GM18519 (cell line): ENCODE results near the gene GPC6.

Experiments
- ATAC-seq: cut with Tn5 transposase; IDR thresholded peaks from one replicate; pipeline ENCODE4 v1.9.1; 2021; ENCODE audit warnings: mild to moderate bottlenecking, moderate library complexity; ENCODE audit not compliant: unreplicated experiment, low FRiP score

Gene GPC6

DNA sequence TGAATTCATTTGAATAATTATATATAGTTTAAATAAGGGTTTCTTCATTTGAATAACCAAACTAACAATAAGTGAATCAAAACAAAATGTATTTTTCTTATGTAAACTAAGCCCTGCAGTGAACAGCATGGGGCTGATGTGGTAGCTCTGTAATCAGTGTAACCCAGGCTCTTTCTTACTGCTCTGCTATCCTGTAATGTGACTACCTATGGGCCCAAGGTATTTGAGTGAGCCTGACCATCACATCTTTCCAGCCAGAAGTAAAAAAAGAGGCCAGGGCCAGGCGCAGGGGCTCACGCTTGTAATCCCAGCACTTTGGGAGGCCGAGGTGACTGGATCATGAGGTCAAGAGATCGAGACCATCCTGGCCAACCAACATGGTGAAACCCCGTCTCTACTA is 758.3 kb downstream of the GPC6 start:
- no peak for ATAC-seq

DNA sequence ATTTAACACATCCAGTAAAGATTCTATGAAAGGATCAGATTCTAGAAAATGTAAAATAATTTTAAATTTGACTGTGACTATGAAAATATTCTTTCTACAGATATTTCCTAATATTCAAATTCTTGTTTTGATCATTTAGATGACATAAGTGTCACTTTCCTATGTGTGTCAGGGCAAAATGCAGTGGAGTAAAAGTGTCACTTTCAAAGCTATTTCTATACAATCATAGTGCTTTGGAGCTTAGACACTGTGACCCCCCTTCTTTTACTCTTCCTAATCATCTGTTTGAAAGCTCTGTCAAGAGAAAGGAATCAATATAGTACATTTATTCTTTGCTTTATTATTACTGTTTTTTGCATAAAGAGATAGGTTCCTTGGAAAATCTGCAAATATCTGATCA is 760.9 kb downstream of the GPC6 start:
- no peak for ATAC-seq

DNA sequence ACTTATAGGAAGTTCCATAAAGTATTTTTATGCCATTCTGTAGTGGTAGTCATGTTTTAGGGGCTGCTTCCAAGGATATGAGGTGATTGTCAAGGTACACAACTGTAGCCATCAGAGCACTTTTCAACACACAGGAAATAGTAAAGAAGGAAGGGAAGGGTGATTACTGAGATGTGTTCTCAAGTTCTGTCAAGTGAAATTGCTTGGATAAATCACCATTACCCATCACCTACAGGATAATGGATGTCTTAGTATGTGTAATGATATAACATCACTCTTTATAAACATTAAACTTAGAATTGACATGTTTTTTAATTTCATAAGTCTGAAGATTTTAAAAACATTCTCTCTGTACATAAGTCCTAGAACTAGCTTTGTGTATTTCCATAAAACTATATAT is 765.0 kb downstream of the GPC6 start:
- no peak for ATAC-seq

DNA sequence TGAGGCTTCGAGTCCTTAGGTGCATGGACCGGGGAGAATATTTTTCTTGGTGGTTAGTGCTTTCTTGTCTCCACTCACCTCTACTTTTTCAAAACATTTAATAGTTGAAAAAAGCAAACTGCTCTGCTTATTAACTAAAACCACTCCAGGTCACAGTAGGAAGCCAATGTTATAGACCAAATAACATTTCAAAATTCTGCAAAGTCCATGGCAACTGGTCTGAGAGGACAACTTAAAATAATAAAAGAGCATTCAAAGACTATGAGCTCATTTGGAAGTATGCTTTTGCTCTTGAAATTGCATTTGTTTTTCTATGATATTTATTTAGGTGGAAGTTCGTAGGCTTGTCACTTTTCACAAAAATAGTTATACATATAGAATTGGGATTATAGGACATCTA is 769.9 kb downstream of the GPC6 start:
- ATAC-seq = no peak

DNA sequence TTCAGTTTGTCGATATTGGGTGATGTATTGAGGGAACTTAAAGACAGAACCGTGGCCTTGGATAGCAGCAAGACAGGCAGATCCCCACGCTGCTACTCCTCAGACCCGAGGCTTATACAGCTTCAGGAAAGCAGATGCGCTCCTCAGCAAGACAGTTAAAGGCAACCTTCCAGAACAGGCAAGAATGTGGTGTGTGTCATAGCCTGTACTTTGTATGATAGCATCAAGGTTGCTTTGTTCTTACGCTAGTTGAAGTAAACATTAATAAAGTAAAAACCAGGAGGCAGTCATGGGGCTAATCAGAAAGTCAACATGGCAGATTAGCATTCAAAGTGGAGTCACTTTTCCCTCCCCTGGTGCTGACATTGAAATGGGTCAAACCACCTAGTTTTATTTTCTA is 779.7 kb downstream of the GPC6 start:
- no peak for ATAC-seq

DNA sequence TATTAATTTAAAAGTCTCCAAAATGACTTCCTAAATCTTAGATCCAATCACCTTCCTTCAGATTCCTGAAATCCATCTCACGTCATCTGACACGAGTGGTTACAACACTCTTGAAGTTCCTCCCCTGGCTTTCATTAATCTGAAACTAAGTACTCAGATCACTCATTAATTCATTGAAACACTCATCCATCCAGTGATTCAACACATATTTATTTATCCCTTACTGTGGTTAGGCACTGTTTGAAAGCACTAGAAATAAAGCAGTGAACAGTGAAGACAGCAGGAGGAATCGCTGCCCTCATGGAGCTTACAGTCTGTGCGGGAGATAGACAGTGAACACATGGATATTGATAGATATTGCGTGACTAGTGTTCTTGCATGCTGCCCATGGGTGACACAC is 780.5 kb downstream of the GPC6 start:
- ATAC-seq = no peak

DNA sequence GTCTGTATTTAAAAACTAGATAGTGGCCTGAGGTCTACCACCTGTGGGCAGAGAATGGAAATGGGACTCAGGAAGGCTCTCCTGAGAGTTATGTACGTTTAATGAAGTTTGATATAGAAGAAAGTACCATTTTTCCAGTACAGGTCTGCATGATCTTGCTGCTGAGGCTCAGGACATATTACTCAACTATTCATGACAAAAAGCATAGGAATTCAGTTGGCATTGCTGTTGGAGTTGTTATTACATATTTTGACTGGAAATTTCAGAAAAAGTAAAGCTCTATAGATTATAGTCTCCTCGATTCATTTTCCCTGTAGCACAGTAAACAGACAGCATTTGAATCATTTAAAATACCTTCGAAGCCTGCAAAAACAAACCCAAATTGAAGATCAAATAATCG is 783.1 kb downstream of the GPC6 start:
- no peak for ATAC-seq

GRCh38 chr13:94014461-94014860 is 787.9 kb downstream of the GPC6 start:
- ATAC-seq = no peak

DNA sequence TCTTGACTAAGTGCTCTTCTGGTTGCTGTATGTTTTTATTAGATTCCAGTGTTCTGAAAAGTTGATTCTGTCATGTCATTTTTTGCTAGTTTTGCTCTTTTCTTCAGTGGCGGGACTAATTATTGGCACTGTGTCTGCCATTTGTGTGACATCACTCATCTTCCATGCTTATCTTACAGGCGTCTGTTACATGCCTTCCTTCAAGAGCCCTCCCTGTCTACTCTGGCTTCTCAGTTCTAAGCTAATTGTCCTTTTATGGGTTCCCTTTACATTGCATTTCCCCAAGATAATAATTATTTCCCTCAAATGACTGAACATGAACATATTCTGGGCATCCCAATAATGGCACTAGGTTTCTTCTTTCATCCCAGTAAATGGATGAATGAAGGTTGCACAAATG is 793.8 kb downstream of the GPC6 start:
- no peak for ATAC-seq

GRCh38 chr13:94020833-94021232 is 794.2 kb downstream of the GPC6 start:
- no peak for ATAC-seq

DNA sequence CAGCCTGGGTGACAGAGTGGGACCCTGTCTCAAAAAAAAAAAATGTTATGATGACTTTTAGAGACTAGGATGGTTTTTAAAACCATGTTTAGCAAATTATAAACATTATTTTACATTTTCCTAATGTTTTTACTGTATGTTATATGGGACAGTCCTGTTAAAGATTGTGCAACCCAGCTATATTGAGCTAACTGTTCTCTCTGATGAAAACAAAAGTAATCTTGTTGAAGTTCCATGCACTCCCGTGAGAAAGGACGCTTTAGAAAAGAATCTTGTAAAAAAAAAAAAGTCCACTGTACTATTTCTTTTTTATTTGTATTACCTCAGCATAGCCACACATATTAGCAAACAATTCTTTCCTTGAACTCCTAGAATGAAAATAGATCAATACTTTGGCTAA is 801.6 kb downstream of the GPC6 start:
- ATAC-seq = no peak

GRCh38 chr13:94028650-94029049 is 802.0 kb downstream of the GPC6 start:
- ATAC-seq = no peak

DNA sequence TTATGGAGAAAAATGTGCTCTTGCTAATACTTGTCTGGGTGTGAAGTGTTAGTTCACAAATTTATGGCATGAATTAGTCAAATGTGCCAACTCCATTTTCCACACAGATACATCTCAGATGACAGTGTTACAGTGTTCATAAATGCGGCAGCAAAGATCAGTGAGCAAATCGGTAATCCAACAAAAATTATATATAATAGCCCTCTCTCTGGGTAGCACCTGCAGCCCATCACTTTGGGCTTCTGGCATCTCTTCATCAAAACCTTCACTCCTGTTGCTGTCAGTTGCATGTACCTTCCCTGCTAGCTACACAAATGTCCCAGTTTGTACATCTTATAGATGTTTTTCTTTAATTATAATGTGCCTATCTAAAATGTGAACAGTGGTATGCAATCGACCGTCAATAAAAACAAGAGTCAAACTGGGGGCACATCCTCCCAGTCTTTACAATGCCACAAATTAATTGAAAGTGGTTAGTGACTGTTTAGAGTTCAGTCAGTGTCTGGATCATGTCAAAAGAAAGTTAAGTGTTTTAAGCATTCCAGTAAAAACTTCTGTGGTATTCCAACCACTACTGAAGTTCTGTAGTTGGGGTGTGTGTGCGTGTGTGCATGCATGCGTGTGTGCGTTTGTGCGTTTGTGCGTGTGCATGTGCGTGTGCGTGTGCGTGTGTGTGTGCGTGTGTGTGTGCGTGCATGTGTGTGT is 804.0 kb downstream of the GPC6 start:
- no peak for ATAC-seq

- ATAC-seq = no peak
Measured at GRCh38 chr13:94031609-94032008, 805.0 kb downstream of the GPC6 start.

DNA sequence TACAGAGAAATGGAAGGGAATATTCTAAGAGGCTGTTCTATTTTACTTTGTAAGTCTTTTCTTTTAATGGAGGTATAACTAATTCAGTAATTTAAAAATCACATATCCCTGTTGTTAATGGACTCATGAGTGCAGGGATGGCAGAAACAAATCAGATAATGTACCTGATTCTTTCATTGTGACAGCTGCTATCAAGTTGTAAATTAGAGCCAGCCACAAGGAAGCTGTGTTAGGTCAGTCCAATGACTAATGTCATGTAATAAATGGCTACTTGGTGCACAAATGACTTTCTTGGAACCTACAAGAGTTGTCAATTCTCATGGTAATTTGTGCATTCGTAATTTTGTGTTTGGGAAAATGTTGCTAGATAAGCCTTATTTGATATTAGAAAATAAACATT is 806.5 kb downstream of the GPC6 start:
- ATAC-seq = no peak

DNA sequence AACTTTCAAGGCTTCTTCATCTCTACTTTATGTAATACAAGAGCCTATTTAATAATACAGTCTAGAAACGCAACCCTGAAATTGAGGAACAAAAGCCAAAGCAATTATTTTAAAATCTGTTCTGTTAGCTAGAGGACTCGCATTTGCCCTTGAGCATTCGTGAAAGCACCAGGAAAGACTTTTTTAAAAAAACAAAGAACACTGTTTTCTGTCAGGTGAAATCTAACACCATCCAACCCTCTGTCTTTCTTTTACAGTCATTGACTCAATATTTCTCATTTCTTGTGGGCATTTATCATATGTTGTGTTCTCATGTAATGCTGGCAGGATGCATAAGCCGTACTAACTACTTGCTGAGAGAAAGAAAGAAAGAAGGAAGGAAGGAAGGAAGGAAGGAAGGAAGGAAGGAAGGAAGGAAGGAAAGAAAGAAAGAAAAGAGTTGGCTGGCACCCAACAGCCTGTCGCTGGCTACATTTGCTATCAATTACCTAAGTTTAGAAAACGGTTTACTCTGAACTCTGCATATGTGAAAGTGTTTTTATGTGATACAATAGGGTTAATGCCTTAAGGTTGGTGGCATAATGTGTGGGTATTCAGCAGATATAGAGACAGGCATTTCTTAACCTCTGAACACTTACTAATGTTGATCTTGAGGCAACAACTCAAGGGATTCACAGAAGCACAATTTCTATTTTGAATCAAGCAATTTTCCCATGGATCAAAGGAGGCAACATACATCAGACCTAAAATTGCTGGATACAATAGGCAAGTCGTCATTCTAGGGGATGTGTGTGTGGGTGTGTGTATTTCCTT is 807.4 kb downstream of the GPC6 start:
- ATAC-seq = no peak

DNA sequence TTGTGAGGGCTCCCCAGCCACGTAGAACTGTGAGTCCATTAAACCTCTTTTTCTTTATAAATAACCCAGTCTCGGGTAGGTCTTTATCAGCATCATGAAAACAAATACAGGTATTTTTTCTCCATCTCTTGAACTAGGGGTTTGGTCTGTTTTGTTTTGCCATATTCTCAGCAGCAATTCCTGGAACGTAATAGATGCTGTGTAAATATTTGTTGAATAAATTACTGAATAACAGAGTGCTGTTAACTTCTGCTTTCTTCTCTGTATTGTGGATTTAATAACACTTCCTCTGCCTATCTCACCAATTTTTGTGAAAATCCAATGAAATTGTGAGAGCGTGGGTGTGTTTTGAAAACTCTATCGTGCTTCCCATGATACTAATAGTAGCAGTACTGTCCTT is 823.4 kb downstream of the GPC6 start:
- no peak for ATAC-seq

DNA sequence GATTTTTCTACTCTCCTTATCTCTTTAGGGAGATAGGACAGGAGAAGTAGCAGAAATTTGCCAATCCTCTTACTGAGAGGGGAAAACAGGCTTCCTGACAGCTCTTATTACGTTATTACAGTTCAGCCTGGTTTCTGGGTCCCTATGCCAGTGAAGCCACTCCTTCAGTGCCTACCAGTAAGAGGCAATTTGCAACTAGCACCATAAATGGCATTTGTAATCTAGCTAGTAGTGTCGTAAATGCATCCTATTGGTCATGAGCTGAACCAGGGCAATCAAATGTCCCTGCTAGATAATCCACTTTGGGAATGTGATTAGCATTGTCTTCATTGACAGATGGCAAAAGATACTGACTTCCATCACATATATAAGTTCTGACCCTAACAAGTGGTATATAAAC is 824.1 kb downstream of the GPC6 start:
- ATAC-seq = no peak

GRCh38 chr13:94053986-94054593 is 827.5 kb downstream of the GPC6 start:
- no peak for ATAC-seq

GRCh38 chr13:94056362-94056990 is 829.9 kb downstream of the GPC6 start:
- ATAC-seq = no peak

- no peak for ATAC-seq
Measured at GRCh38 chr13:94057618-94058186, 831.1 kb downstream of the GPC6 start.
